GM12878 (cell line): ENCODE results near the gene AP3B1. TPM values are rescaled to one million over a fixed set of nuclear protein-coding genes. Genes with fewer than 3 reads are reported as not detected.

ENCODE experiments used
- ATAC-seq: fragments of 200-7000 bp; cut with Tn5 transposase; 3 replicates; pipeline ENCODE4 v1.9.1; 2020; ENCODE audit warnings: mild to moderate bottlenecking, moderate library complexity
- BruUV-seq: library from RNA; stranded (reverse); fragments of 400-500 nt; replicated peaks from 2 replicates; lab custom pipeline; 2021; lab: Mats Ljungman, UMichigan
- CTCF ChIA-PET: fragments of 300-600 bp; sonication (Branson Sonifier 250); formaldehyde crosslinking; extraction: SDS; loops from one replicate; lab custom pipeline; 2021; ENCODE audit warnings: inconsistent platforms; lab: Yijun Ruan, JAX
- POLR2A ChIA-PET: fragments of 350-600 bp; formaldehyde crosslinking; extraction: SDS; loops from one replicate; lab custom pipeline; 2021; ENCODE audit warnings: inconsistent platforms; lab: Charles Lee
- RAD21 ChIA-PET: fragments of 300-600 bp; sonication (Branson Sonifier 250); formaldehyde crosslinking; loops from one replicate; lab custom pipeline; 2023; ENCODE audit warnings: antibody characterized with exemption; ENCODE audit not compliant: unreplicated experiment; lab: Charles Lee
- SMC1A ChIA-PET: fragments of 300-600 bp; sonication (Branson Sonifier 250); formaldehyde crosslinking; loops from one replicate; lab custom pipeline; 2023; ENCODE audit not compliant: unreplicated experiment, uncharacterized antibody; lab: Charles Lee
- DNase-seq: peaks from one replicate; pipeline ENCODE4 v3.0.0-alpha.2; 2011; ENCODE audit warnings: low read depth, low spot score
- FAIRE-seq: peaks from 3 replicates; lab custom pipeline; 2011; peaks lifted over from hg19 to GRCh38; lab: Jason Lieb, UNC
- H2AFZ ChIP-seq: 2 replicates; pipeline ENCODE4 v1.6.0; 2011; ENCODE audit warnings: low read depth, low read length, control low read depth; ENCODE audit not compliant: control insufficient read depth
- H3K27ac ChIP-seq: 2 replicates; pipeline ENCODE4 v1.5.1; 2011; ENCODE audit warnings: control low read depth; ENCODE audit not compliant: control insufficient read depth, insufficient read depth
- H3K27me3 ChIP-seq, 2 experiments: replicated peaks in 1 of 2; 2 replicates each; pipeline versions ENCODE4 v1.6.0 to v1.6.1; 2011; ENCODE audit warnings: low read length in 1 of 2; ENCODE audit not compliant: control insufficient read depth in 2 of 2, insufficient read depth in 2 of 2
- H3K36me3 ChIP-seq, 2 experiments: 2 replicates each; pipeline ENCODE4 v1.5.1; 2011; ENCODE audit warnings: low read length in 1 of 2; ENCODE audit not compliant: control insufficient read depth in 2 of 2, insufficient read depth in 2 of 2
- H3K4me1 ChIP-seq: 2 replicates; pipeline ENCODE4 v1.6.1; 2011; ENCODE audit warnings: mild to moderate bottlenecking, low read length, moderate library complexity, mixed read lengths; ENCODE audit not compliant: control insufficient read depth, insufficient read depth
- H3K4me2 ChIP-seq: 2 replicates; pipeline ENCODE4 v1.6.0; 2011; ENCODE audit warnings: control low read depth; ENCODE audit not compliant: control insufficient read depth, insufficient read depth
- H3K4me3 ChIP-seq: fragments of 200-600 bp; sonication (generic); 2 replicates; pipeline ENCODE4 v1.5.1; 2016
- H3K79me2 ChIP-seq: 2 replicates; pipeline ENCODE4 v1.6.0; 2011; ENCODE audit warnings: low read length; ENCODE audit not compliant: control insufficient read depth, insufficient read depth
- H3K9ac ChIP-seq: 2 replicates; pipeline ENCODE4 v1.8.0; 2011; ENCODE audit warnings: low read length, control low read depth, mixed read lengths; ENCODE audit not compliant: control insufficient read depth, insufficient read depth
- H3K9me3 ChIP-seq: replicated peaks from 3 replicates; pipeline ENCODE4 v1.5.1; 2011; ENCODE audit warnings: mild to moderate bottlenecking, low read length; ENCODE audit not compliant: control insufficient read depth, insufficient read depth
- H4K20me1 ChIP-seq: 2 replicates; pipeline ENCODE4 v1.6.0; 2011; ENCODE audit not compliant: control insufficient read depth, insufficient read depth
- BCL11A ChIP-seq: IDR thresholded peaks from 2 replicates; pipeline ENCODE4 v1.6.1; 2011; ENCODE audit warnings: low read depth, low read length
- E2F4 ChIP-seq: IDR thresholded peaks from 2 replicates; pipeline ENCODE4 v1.6.1; 2012; ENCODE audit warnings: low read depth, low read length, improper control_type of control experiment
- HSF1 ChIP-seq: fragments of 150-350 bp; IDR thresholded peaks from 2 replicates; pipeline ENCODE4 v1.6.1; 2014; ENCODE audit warnings: mild to moderate bottlenecking, low read depth, low read length
- MXI1 ChIP-seq: fragments of 150-350 bp; IDR thresholded peaks from 2 replicates; pipeline ENCODE4 v1.6.1; 2011; ENCODE audit warnings: low read depth, mild to moderate bottlenecking, inconsistent platforms, low read length, improper control_type of control experiment
- MYB ChIP-seq: fragments of 150-350 bp; IDR thresholded peaks from 2 replicates; pipeline ENCODE4 v1.6.1; 2014; ENCODE audit warnings: mild to moderate bottlenecking, low read depth, low read length, borderline replicate concordance
- MYC ChIP-seq: IDR thresholded peaks from 2 replicates; pipeline ENCODE4 v1.6.1; 2011; ENCODE audit warnings: mild to moderate bottlenecking, low read length, moderate library complexity, inconsistent platforms; ENCODE audit not compliant: insufficient read depth, insufficient replicate concordance, insufficient read length, severe bottlenecking
- NKRF ChIP-seq: fragments of 450-650 bp; conservative IDR thresholded peaks from 2 replicates; pipeline ENCODE4 v1.6.1; 2017; ENCODE audit warnings: mild to moderate bottlenecking, moderate library complexity
- PAX5 ChIP-seq: IDR thresholded peaks from 2 replicates; pipeline ENCODE4 v1.6.1; 2011; ENCODE audit warnings: low read depth, low read length, borderline replicate concordance
- RBBP5 ChIP-seq: fragments of 200-600 bp; sonication (generic); conservative IDR thresholded peaks from 2 replicates; pipeline ENCODE4 v1.6.1; 2016
- SIN3A ChIP-seq: IDR thresholded peaks from 2 replicates; pipeline ENCODE4 v1.6.1; 2012; ENCODE audit warnings: low read depth, low read length, improper control_type of control experiment
- TBL1XR1 ChIP-seq: IDR thresholded peaks from 2 replicates; pipeline ENCODE4 v1.6.1; 2012; ENCODE audit warnings: low read depth, low read length, improper control_type of control experiment
- TCF7 ChIP-seq: IDR thresholded peaks from 2 replicates; pipeline ENCODE4 v1.6.1; 2014; ENCODE audit warnings: antibody characterized with exemption, borderline replicate concordance
- YBX1 ChIP-seq: fragments of 450-650 bp; IDR thresholded peaks from 2 replicates; pipeline ENCODE4 v1.6.1; 2016; ENCODE audit warnings: antibody characterized with exemption
- ZBED1 ChIP-seq: IDR thresholded peaks from 2 replicates; pipeline ENCODE4 v1.6.1; 2016; ENCODE audit warnings: borderline replicate concordance
- ZNF384 ChIP-seq: IDR thresholded peaks from 2 replicates; pipeline ENCODE4 v1.6.1; 2012; ENCODE audit warnings: low read depth, mild to moderate bottlenecking, low read length, improper control_type of control experiment, borderline replicate concordance
- ZSCAN29 ChIP-seq: fragments of 450-650 bp; IDR thresholded peaks from 2 replicates; pipeline ENCODE4 v1.6.1; 2017; ENCODE audit warnings: mild to moderate bottlenecking, moderate library complexity
- WGBS: methylation state at CpG from one replicate; pipeline ENCODE4 v1.1.6; 2016; ENCODE audit warnings: low lambda C conversion rate; ENCODE audit not compliant: insufficient replicate concordance, insufficient coverage; ENCODE audit errors: missing lambda C conversion rate; 5-methylcytosine and 5-hydroxymethylcytosine counted together
- in situ Hi-C: fragments of 300-500 bp; cut with MboI; formaldehyde crosslinking; loops from 9 replicates; pipeline ENCODE4 v1.14.3; 2018; ENCODE audit warnings: mixed read lengths
- intact Hi-C: fragments of 100-400 bp; cut with micrococcal nuclease; formaldehyde crosslinking; loops from one replicate; pipeline ENCODE4 v1.14.2; 2022; ENCODE audit not compliant: unreplicated experiment
- polyA plus RNA-seq, 11 experiments: library from polyadenylated mRNA; depleted of rRNA in 4 of 11; unstranded in 6 of 11; stranded (reverse) in 5 of 11; fragments of >200 nt; fragmentation: Nextera tagmentation in 4 of 11; fragmentation: Illumina TruSeq in 1 of 11; extraction: Ambion mirVana in 4 of 11; extraction: Trizol in 1 of 11; gene quantifications; 1 replicate in 1 of 11; 2 replicates in 10 of 11; pipeline versions ENCODE4 v1.2.1 to v1.2.3, GENCODE V29; 2011 to 2016; ENCODE audit warnings: inconsistent platforms in 2 of 11, missing spikeins in 2 of 11, low read depth in 1 of 11
- total RNA-seq, 4 experiments: library from RNA; depleted of rRNA in 3 of 4; stranded (reverse); fragments of >200 nt in 3 of 4; fragmentation: Illumina TruSeq in 1 of 4; extraction: Trizol in 1 of 4; gene quantifications; 2 replicates each; pipeline versions ENCODE4 v1.2.1 to v1.2.3, GENCODE V29; 2013 to 2021

The AP3B1 gene
- total and polyA plus RNA-seq, 10 of the 15 experiments (the other 5 are each of a cell fraction or from before 2014, with no cell fraction given): 30.9 to 70.8 (median 46.0) TPM

- TF ChIP-seq MXI1 (peak; percentile 75), SIN3A (peak; percentile 55; the same call in 1 of the 2 replicates), MYC (no peak), TCF7 (no peak), RBBP5 (no peak; the same call in 1 of the 2 replicates), PAX5 (peak; percentile 100), ZNF384 (no peak), NKRF (peak; percentile 33), ZSCAN29 (peak; percentile 82)
These were observed at the start of gene AP3B1 (continued) for GRCh38 chr5:78294248-78295034.

- H3K27me3 ChIP-seq: no peaks in the 10 kb centered on the region
- TF ChIP-seq HSF1 (no peak), E2F4 (no peak), YBX1 (no peak), MYB (no peak), BCL11A (no peak), TBL1XR1 (no peak), ZBED1 (no peak)
- POLR2A ChIA-PET: interaction anchor here (0.6 kb wide), 1 partner anchor 738 kb away, joined by 5 read pairs; no protein-coding TSS in a partner anchor
- SMC1A ChIA-PET: interaction anchor here (0.5 to 0.7 kb wide), 2 partner anchors 57 to 367 kb away, joined by 3 read pairs; no protein-coding TSS in a partner anchor
- no peak overlapping the region for H3K9ac ChIP-seq
- peaks cover 5% of the 10 kb centered on the region for H3K4me1 ChIP-seq
- H3K9me3 ChIP-seq: peaks cover 6% of the 10 kb centered on the region
- no peaks in the 10 kb centered on the region for H3K36me3 ChIP-seq
- in situ Hi-C loops (no loop called here), intact Hi-C loops (no loop called here)
- H3K79me2 ChIP-seq: no peaks in the 10 kb centered on the region
- no peak for FAIRE-seq
- no peak for ATAC-seq
- H3K4me2 ChIP-seq: no peak overlapping the region
- no peak overlapping the region for H3K4me3 ChIP-seq
- no peaks in the 10 kb centered on the region for H4K20me1 ChIP-seq
- no peak overlapping the region for H3K27ac ChIP-seq
- no TSS peak for BruUV-seq
- no peak overlapping the region for H2AFZ ChIP-seq
- no peak for DNase-seq
- CTCF ChIA-PET: interaction anchor here (1.4 kb wide), 1 partner anchor 17 kb away, joined by 5 read pairs; no protein-coding TSS in a partner anchor
- 34% methylated on average over 3 of the region's 3 CpGs for WGBS
- RAD21 ChIA-PET: no interaction called here
These were observed 46.9 kb upstream of the AP3B1 start for GRCh38 chr5:78341440-78341839.
